Psoas muscle (tissue), 8 donors: ENCODE measurements around the gene MAPK6. TPM values are rescaled to one million over a fixed set of nuclear protein-coding genes. Genes with fewer than 3 reads are reported as not detected.
"Not testable (repeated sequence)": the region's sequence is repeated elsewhere in the genome, so short reads cannot be mapped to it uniquely, and the experiment has no call there.

Experiments
- ATAC-seq, 4 donors: fragments of 200-7000 bp; cut with Tn5 transposase; one replicate each; pipeline ENCODE4 v1.9.1; 2020; ENCODE audit warnings: moderate library complexity in 3 of 4, mild to moderate bottlenecking in 2 of 4
- DNase-seq, 2 donors: peaks; one replicate each; pipeline ENCODE4 v3.0.0-alpha.2; 2020
- H3K27ac ChIP-seq: fragments of 200-600 bp; one replicate; pipeline ENCODE4 v1.8.0; 2022
- H3K27me3 ChIP-seq, 3 donors: fragments of 200-600 bp in 1 of 3; one replicate each; pipeline versions ENCODE4 v1.6.1 to v1.8.0; 2013 to 2022; ENCODE audit warnings: low read length in 2 of 3, mild to moderate bottlenecking in 2 of 3, moderate library complexity in 1 of 3; ENCODE audit not compliant: insufficient read depth in 3 of 3
- H3K36me3 ChIP-seq, 2 donors: fragments of 200-600 bp in 1 of 2; one replicate each; pipeline versions ENCODE4 v1.6.1 to v1.8.0; 2013 to 2022; ENCODE audit warnings: low read depth in 1 of 2, mild to moderate bottlenecking in 1 of 2, moderate library complexity in 1 of 2; ENCODE audit not compliant: insufficient read depth in 1 of 2
- H3K4me1 ChIP-seq: fragments of 200-600 bp; one replicate; pipeline ENCODE4 v1.8.0; 2022
- H3K4me3 ChIP-seq: fragments of 200-600 bp; one replicate; pipeline ENCODE4 v1.8.0; 2022; ENCODE audit warnings: mild to moderate bottlenecking
- H3K9me3 ChIP-seq: fragments of 200-600 bp; one replicate; pipeline ENCODE4 v1.8.0; 2022
- CTCF ChIP-seq: fragments of 200-600 bp; IDR thresholded peaks from one replicate; pipeline ENCODE4 v1.8.0; 2022; ENCODE audit warnings: antibody characterized with exemption
- WGBS, 3 donors: extraction: QIAGEN DNeasy Blood & Tissue Kit; methylation state at CpG; one replicate each; pipeline versions ENCODE4 v1.1.6 to v1.1.7; 2013; 5-methylcytosine and 5-hydroxymethylcytosine counted together
- intact Hi-C, 2 donors: fragments of 100-400 bp; cut with DNase I; formaldehyde crosslinking; loops; one replicate each; pipeline versions ENCODE4 v1.11.0 to v1.14.2; 2022
- polyA plus RNA-seq, 3 donors: library from polyadenylated mRNA; stranded (reverse); fragments of 200-250 nt; gene quantifications; one replicate each; pipeline ENCODE4 v1.2.3, GENCODE V29; 2013
- total RNA-seq, 4 donors: library from RNA; stranded (reverse); fragmentation: NEBNext Ultra II Directional in 2 of 4; extraction: Animal tissue kit (Norgen Biotek cat#: 25700) in 2 of 4; gene quantifications; one replicate each; pipeline versions ENCODE4 v1.2.1 to v1.2.4, GENCODE V29; 2021 to 2023
- donor health status: healthy with polysubstance abuse.
- donor health status: DM: no; HTN: no; CAD: no; lungs with moderate emphysema.
- donor health status: Bipolar disorder and iron deficiency.
- donor health status: healthy.
- donor health status: DM: yes; HTN: yes; CAD: no.
- donor health status: DM: no; HTN: no; CAD: no.
- donor health status: DM: no; HTN: no; CAD: no.
- donor health status: DM: yes; HTN: yes; CAD: no.

Gene MAPK6
- total and polyA plus RNA-seq, 7 donors: 21.1 to 62.7 (median 48.5) TPM

DNA sequence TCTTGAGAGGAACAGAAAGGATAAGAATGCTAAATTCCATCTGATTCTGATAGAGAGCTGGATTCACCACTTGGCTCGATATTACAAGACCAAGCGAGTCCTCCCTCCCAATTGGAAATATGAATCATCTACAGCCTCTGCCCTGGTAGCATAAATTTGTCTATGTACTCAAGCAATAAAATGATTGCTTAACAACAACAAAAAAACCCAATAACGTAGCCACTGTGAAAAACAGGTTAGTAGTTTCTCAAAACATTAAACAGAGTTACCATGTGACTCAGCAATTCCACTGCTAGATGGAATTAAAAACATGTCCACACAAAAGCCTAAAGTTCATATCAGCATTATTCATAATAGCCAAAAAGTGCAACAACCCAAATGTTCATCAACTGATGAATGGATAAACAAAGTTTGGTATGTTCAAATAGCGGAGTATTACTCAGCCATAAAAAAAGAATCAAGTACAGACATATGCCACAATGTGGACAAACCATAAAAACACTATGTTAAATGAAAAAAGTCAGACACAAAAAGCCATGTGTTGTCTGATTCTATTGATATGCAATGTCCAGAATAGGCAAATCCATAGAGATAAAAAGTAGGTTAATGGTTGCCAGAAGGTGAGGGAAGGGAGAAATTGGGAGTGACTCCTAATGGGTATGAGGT lies 76.7 kb downstream of the MAPK6 start:
- H3K27me3 ChIP-seq: no peaks in the 10 kb centered on the region
- no peaks in the 10 kb centered on the region for H3K36me3 ChIP-seq
- TF ChIP-seq CTCF: no peak
- no peak overlapping the region for H3K27ac ChIP-seq
- intact Hi-C loops: no loop called here
- DNase-seq (no peak), ATAC-seq (peak in 1 of 4 donors; percentile 36)
- H3K4me1 ChIP-seq: peaks cover 7% of the 10 kb centered on the region
- 45 to 73% (median 51%) methylated on average over 4 of the region's 4 CpGs for WGBS, 3 donors
- H3K4me3 ChIP-seq: no peak overlapping the region
- H3K9me3 ChIP-seq: no peaks in the 10 kb centered on the region

GRCh38 chr15:52096536-52096935 lies 77.5 kb downstream of the MAPK6 start:
- ATAC-seq, H3K9me3 ChIP-seq, intact Hi-C loops, H3K36me3 ChIP-seq, DNase-seq, H3K4me1 ChIP-seq, H3K27me3 ChIP-seq, H3K27ac ChIP-seq, H3K4me3 ChIP-seq: not testable (repeated sequence)
- WGBS, 3 donors: 94 to 96% (median 96%) methylated on average over 9 of the region's 9 CpGs

DNA sequence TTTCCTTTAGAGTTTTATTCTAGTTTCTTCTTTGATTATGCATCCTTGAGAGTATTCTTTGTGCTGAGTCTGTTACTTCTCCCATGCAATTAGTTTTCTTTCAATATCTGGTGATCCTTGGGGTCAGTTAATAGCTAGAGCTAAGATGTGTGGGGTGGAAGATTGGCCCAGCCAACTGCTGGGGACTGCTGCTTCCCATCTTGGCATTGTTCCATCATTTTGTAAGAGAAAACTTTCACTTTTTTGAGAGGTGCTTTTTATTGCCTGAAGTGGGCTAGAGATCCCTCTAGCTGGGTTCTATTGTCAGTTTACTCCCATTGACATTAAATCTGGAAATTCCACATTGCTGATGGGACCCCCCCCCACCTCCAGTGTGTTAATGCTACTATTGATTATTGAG lies 78.2 kb downstream of the MAPK6 start:
- no peak for TF ChIP-seq CTCF
- DNase-seq (no peak), ATAC-seq (no peak)
- Histone ChIP-seq H3K9me3 (no peaks in the 10 kb centered on the region), H3K27ac (no peak overlapping the region), H3K4me1 (peaks cover 7% of the 10 kb centered on the region), H3K4me3 (no peak overlapping the region), H3K27me3 (no peaks in the 10 kb centered on the region), H3K36me3 (no peaks in the 10 kb centered on the region)
- intact Hi-C loops: no loop called here

DNA sequence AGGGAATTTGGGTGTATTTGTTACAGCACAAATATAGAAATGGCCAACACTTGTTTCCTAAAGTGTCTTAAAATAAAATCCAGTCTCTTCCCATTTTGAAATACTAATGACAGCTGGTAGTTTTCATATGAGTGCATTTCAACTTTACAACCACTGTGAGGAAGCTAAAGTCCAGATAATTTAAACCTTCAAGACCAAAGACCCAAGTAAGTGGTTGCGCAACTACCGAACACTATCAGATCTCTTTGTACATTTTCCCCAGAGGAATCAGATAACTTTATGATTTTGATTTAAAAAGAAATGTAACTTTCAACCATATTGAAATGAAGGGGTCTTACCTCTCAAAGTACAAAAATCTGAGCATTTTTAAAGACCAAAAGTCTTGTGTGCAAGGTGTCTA lies 79.3 kb downstream of the MAPK6 start:
- ATAC-seq (no peak), DNase-seq (no peak)
- H3K27ac ChIP-seq: no peak overlapping the region
- H3K27me3 ChIP-seq: no peaks in the 10 kb centered on the region
- 84 to 97% (median 86%) methylated on average over 2 of the region's 2 CpGs for WGBS, 3 donors
- no peaks in the 10 kb centered on the region for H3K36me3 ChIP-seq
- intact Hi-C loops: no loop called here
- H3K9me3 ChIP-seq: no peaks in the 10 kb centered on the region
- no peak overlapping the region for H3K4me3 ChIP-seq
- H3K4me1 ChIP-seq: peaks cover 5% of the 10 kb centered on the region
- TF ChIP-seq CTCF: no peak

DNA sequence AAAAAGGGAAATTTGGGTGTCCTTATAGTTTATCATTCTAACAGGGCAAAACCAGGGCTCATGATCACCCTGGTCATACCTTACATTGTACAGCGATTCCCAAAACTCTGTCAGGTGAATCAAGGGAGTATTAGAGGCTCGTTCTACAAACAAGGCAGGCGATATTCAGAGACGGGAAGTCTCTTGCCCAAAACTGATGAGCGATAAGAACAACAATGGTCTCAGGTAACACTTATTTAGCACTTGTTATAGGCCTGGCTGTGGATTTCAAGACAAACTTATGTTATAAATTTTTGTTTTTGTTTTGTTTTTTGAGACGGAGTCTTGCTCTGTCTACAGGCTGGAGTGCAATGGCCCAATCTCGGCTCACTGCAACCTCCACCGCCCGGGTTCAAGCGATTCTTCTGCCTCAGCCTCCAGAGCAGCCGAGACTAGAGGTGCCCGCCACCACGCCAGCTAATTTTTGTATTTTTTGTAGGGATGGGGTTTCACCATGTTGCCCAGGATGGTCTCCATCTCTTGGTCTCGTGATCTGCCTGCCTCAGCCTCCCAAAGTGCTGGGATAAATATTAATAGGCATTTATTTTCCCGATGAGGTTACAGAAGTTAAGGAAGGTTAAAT lies 80.7 kb downstream of the MAPK6 start:
- Histone ChIP-seq H3K4me1 (peaks cover 5% of the 10 kb centered on the region), H3K27me3 (no peaks in the 10 kb centered on the region), H3K27ac (no peak overlapping the region), H3K9me3 (no peaks in the 10 kb centered on the region), H3K4me3 (no peak overlapping the region), H3K36me3 (no peaks in the 10 kb centered on the region)
- no peak for ATAC-seq
- 96 to 97% (median 96%) methylated on average over 15 of the region's 15 CpGs for WGBS, 3 donors
- intact Hi-C loops: no loop called here
- TF ChIP-seq CTCF: no peak
- DNase-seq: no peak
